ENCODE results near the gene PHIP. TPM values are rescaled to one million over a fixed set of nuclear protein-coding genes. Genes with fewer than 3 reads are reported as not detected.

Gene PHIP
- total and polyA plus RNA-seq, 8 donors = 27.3 to 82.2 (median 69.2) TPM

- Histone ChIP-seq H3K27ac (no peak overlapping the region), H3K9me3 (no peaks in the 10 kb centered on the region), H3K36me3 (no peaks in the 10 kb centered on the region), H3K4me3 (no peak overlapping the region), H3K27me3 (no peaks in the 10 kb centered on the region), H3K4me1 (no peaks in the 10 kb centered on the region)
- ATAC-seq (no peak), DNase-seq (no peak)
- intact Hi-C loops (cut with DNase I) = no loop called here
- TF ChIP-seq CTCF (IDR thresholded peaks at IDR 0.05) = no peak
Measured at GRCh38 chr6:79089552-79090404, 11.7 kb upstream of the PHIP start.

GRCh38 chr6:79084693-79085092, 6.6 kb upstream of the PHIP start:
- TF ChIP-seq CTCF (IDR thresholded peaks at IDR 0.05) = no peak
- Histone ChIP-seq H3K9me3 (no peaks in the 10 kb centered on the region), H3K4me3 (no peak overlapping the region), H3K4me1 (peaks cover 0 to 14% of the 10 kb centered on the region in 2 donors), H3K27me3 (no peaks in the 10 kb centered on the region), H3K27ac (no peak overlapping the region), H3K36me3 (no peaks in the 10 kb centered on the region)
- ATAC-seq (no peak), DNase-seq (no peak)
- intact Hi-C loops (cut with DNase I) = no loop called here

DNA sequence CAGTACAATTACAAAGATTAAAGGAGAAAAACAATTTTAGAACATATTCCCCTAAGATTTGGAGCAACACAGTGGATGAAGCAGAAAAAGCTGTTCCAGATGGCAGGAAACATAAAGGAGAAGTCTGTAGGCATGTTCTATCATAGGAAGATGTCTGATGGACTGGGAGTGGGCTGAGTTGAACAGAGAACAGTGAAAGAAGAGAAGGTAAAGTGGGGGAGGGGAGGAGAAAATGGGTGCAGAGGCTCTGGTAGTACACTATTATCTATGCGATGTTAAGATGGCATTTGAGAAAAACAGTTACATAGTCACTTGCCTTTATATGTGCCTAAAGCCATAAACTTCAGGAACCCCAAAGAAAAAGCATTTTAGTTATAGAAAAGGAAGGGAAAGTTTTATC, 4.2 kb upstream of the PHIP start:
- H3K36me3 ChIP-seq = no peaks in the 10 kb centered on the region
- DNase-seq = no peak
- H3K4me3 ChIP-seq = no peak overlapping the region
- ATAC-seq = no peak
- intact Hi-C loops (cut with DNase I) = no loop called here
- H3K27ac ChIP-seq = no peak overlapping the region
- no peak for TF ChIP-seq CTCF (IDR thresholded peaks at IDR 0.05)
- H3K27me3 ChIP-seq = no peaks in the 10 kb centered on the region
- peaks cover 0 to 20% of the 10 kb centered on the region in 2 donors for H3K4me1 ChIP-seq
- no peaks in the 10 kb centered on the region for H3K9me3 ChIP-seq

- Histone ChIP-seq H3K4me3 (no peak overlapping the region), H3K27ac (no peak overlapping the region), H3K4me1 (peaks cover 0 to 20% of the 10 kb centered on the region in 2 donors), H3K9me3 (no peaks in the 10 kb centered on the region), H3K27me3 (no peaks in the 10 kb centered on the region), H3K36me3 (no peaks in the 10 kb centered on the region)
- no peak for TF ChIP-seq CTCF (IDR thresholded peaks at IDR 0.05)
- ATAC-seq (no peak), DNase-seq (no peak)
- intact Hi-C loops (cut with DNase I) = no loop called here
Measured at GRCh38 chr6:79081663-79082062, 3.6 kb upstream of the PHIP start.

DNA sequence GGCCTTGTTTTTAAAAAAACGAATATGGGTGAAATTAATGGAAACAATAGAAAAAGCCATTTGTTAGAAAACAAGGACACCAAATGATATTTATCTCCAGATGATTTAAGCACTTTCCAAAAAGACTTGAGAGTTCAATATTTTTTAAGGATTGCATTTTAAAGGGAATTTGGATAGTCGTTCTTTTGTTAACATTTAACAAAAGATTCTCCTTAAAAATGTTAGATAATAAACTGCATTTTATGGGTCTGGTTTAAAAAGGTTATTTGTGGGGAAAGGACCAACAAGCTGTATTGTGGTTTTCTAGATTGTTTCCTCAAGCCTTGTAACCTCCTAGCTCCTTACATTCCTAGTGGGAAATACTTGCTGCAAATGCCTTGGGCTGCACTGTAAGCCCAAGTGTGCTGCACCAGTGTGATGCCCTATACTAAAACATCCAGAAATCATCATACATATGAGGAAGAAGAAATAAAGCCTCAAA, 1.5 kb upstream of the PHIP start:
- peak overlapping the region in 1 of 2 donors; percentile 84 for H3K4me3 ChIP-seq
- intact Hi-C loops (cut with DNase I) = no loop called here

More for the DNA sequence above, 1.5 kb upstream of the PHIP start:
- DNase-seq = no peak
- Histone ChIP-seq H3K27ac (peak overlapping the region; percentile 99), H3K4me1 (peaks cover 0 to 38% of the 10 kb centered on the region in 2 donors), H3K9me3 (no peaks in the 10 kb centered on the region), H3K36me3 (no peaks in the 10 kb centered on the region), H3K27me3 (no peaks in the 10 kb centered on the region)
- no peak for ATAC-seq
- no peak for TF ChIP-seq CTCF (IDR thresholded peaks at IDR 0.05)
